Endothelial cell of umbilical vein (primary cell): ENCODE results near the gene DYNLT1. TPM values are rescaled to one million over a fixed set of nuclear protein-coding genes. Genes with fewer than 3 reads are reported as not detected.

ENCODE experiments used
- BruUV-seq: library from RNA; stranded (reverse); fragments of 400-500 nt; replicated peaks from 2 replicates; lab custom pipeline; 2021; lab: Mats Ljungman, UMichigan
- CTCF ChIA-PET: fragments of 300-600, 350-600 bp; sonication (Branson Sonifier 250); formaldehyde crosslinking; loops from one replicate; lab custom pipeline; 2021; ENCODE audit warnings: antibody characterized with exemption, inconsistent platforms; lab: Charles Lee
- POLR2A ChIA-PET: fragments of 300-600, 350-600 bp; sonication (Branson Sonifier 250); formaldehyde crosslinking; loops from one replicate; lab custom pipeline; 2021; ENCODE audit warnings: antibody characterized with exemption, inconsistent platforms; lab: Charles Lee
- DNase-seq: peaks from one replicate; pipeline ENCODE4 v3.0.0-alpha.2; 2011; ENCODE audit warnings: low read depth, low spot score
- FAIRE-seq: peaks from 2 replicates; lab custom pipeline; 2011; peaks lifted over from hg19 to GRCh38; lab: Jason Lieb, UNC
- H2AFZ ChIP-seq: 2 replicates; pipeline ENCODE4 v1.6.0; 2012; ENCODE audit warnings: low read depth, low read length, control low read depth, inconsistent platforms
- H3K27ac ChIP-seq: 2 replicates; pipeline ENCODE4 v1.5.1; 2011; ENCODE audit warnings: low read depth, mild to moderate bottlenecking, control low read depth, low read length, moderate library complexity; ENCODE audit not compliant: insufficient read depth
- H3K27me3 ChIP-seq, 2 experiments: 2 replicates each; pipeline versions ENCODE4 v1.6.0 to v1.6.1; 2011; ENCODE audit warnings: low read length in 2 of 2, mixed read lengths in 1 of 2; ENCODE audit not compliant: control insufficient read depth in 2 of 2, insufficient read depth in 2 of 2
- H3K36me3 ChIP-seq, 2 experiments: 2 replicates in 1 of 2; 3 replicates in 1 of 2; pipeline ENCODE4 v1.5.1; 2011; ENCODE audit warnings: low read length in 2 of 2, mild to moderate bottlenecking in 1 of 2, moderate library complexity in 1 of 2; ENCODE audit not compliant: control insufficient read depth in 2 of 2, insufficient read depth in 2 of 2; ENCODE audit errors: extremely low read depth in 1 of 2
- H3K4me1 ChIP-seq: 3 replicates; pipeline ENCODE4 v1.5.1; 2011; ENCODE audit warnings: mild to moderate bottlenecking, low read length; ENCODE audit not compliant: control insufficient read depth, insufficient read depth; ENCODE audit errors: extremely low read depth
- H3K4me2 ChIP-seq: 2 replicates; pipeline ENCODE4 v1.6.1; 2011; ENCODE audit warnings: low read length, control low read depth, mixed read lengths; ENCODE audit not compliant: insufficient read depth
- H3K4me3 ChIP-seq, 3 experiments: fragments of 200-600 bp in 1 of 3; sonication (generic), shearing (Covaris generic) in 1 of 3; replicated peaks in 1 of 3; 2 replicates each; pipeline ENCODE4 v1.5.1; 2011 to 2016; ENCODE audit warnings: control low read depth in 3 of 3, low read length in 3 of 3, mild to moderate bottlenecking in 2 of 3, inconsistent platforms in 1 of 3, low read depth in 1 of 3, moderate library complexity in 1 of 3; ENCODE audit not compliant: insufficient read depth in 1 of 3
- H3K79me2 ChIP-seq: 2 replicates; pipeline ENCODE4 v1.6.0; 2012; ENCODE audit warnings: low read length, inconsistent platforms; ENCODE audit not compliant: control insufficient read depth, insufficient read depth
- H3K9ac ChIP-seq: replicated peaks from 2 replicates; pipeline ENCODE3; 2011; ENCODE audit warnings: low read length, control low read depth; ENCODE audit not compliant: insufficient read depth; ENCODE audit errors: extremely low read depth
- H3K9me1 ChIP-seq: replicated peaks from 3 replicates; pipeline ENCODE4 v1.6.0; 2011; ENCODE audit warnings: mild to moderate bottlenecking, low read length; ENCODE audit not compliant: control insufficient read depth, insufficient read depth; ENCODE audit errors: extremely low read depth
- H3K9me3 ChIP-seq: replicated peaks from 2 replicates; pipeline ENCODE4 v1.5.1; 2012; ENCODE audit warnings: low read length, inconsistent platforms; ENCODE audit not compliant: control insufficient read depth, insufficient read depth
- H4K20me1 ChIP-seq: replicated peaks from 2 replicates; pipeline ENCODE3; 2011; ENCODE audit warnings: mild to moderate bottlenecking, low read length; ENCODE audit not compliant: control insufficient read depth, insufficient read depth; ENCODE audit errors: extremely low read depth
- EZH2 ChIP-seq: IDR thresholded peaks from 2 replicates; pipeline ENCODE4 v1.6.1; 2012; ENCODE audit warnings: borderline replicate concordance, low read depth, mild to moderate bottlenecking, moderate library complexity, low read length, inconsistent platforms; ENCODE audit not compliant: severe bottlenecking
- FOS ChIP-seq: IDR thresholded peaks from 2 replicates; pipeline ENCODE4 v1.6.1; 2011; ENCODE audit warnings: mild to moderate bottlenecking, low read length, moderate library complexity, borderline replicate concordance; ENCODE audit not compliant: insufficient read depth
- GATA2 ChIP-seq: IDR thresholded peaks from 2 replicates; pipeline ENCODE4 v1.7.0; 2011; ENCODE audit warnings: low read depth, mild to moderate bottlenecking, moderate library complexity, mixed read lengths, low read length; ENCODE audit not compliant: insufficient read length, insufficient read depth
- JUN ChIP-seq: IDR thresholded peaks from 2 replicates; pipeline ENCODE4 v1.6.1; 2011; ENCODE audit warnings: borderline replicate concordance, low read depth; ENCODE audit not compliant: insufficient read length, insufficient read depth
- MAX ChIP-seq: IDR thresholded peaks from 2 replicates; pipeline ENCODE4 v1.6.1; 2011; ENCODE audit not compliant: insufficient read depth, insufficient read length
- MYC ChIP-seq: IDR thresholded peaks from one replicate; pipeline ENCODE4 v1.6.1; 2011; ENCODE audit warnings: mild to moderate bottlenecking, low read depth, low read length
- POLR2A ChIP-seq: IDR thresholded peaks from 2 replicates; pipeline ENCODE4 v1.6.1; 2012; ENCODE audit warnings: low read depth, mild to moderate bottlenecking, control low read depth, low read length
- POLR2AphosphoS5 ChIP-seq: IDR thresholded peaks from 2 replicates; pipeline ENCODE4 v1.6.1; 2012; ENCODE audit warnings: low read depth, mild to moderate bottlenecking, control low read depth, low read length, moderate library complexity; ENCODE audit not compliant: insufficient read depth
- dilution Hi-C: fragments of 300-500 bp; cut with MboI; formaldehyde crosslinking; loops from one replicate; pipeline ENCODE4 v1.15.0; 2019; ENCODE audit warnings: low sequenced_read_pairs; ENCODE audit not compliant: extremely low pct_ligation_motif_present
- intact Hi-C: fragments of 100-400 bp; cut with micrococcal nuclease; formaldehyde crosslinking; loops from one replicate; pipeline ENCODE4 v1.10.0; 2022
- polyA plus RNA-seq, 4 experiments: library from polyadenylated mRNA; depleted of rRNA in 3 of 4; stranded (reverse) in 3 of 4; unstranded in 1 of 4; fragments of >200 nt; gene quantifications; 2 replicates each; pipeline versions ENCODE4 v1.2.1 to v1.2.3, GENCODE V29; 2011 to 2012; ENCODE audit warnings: missing spikeins in 1 of 4
- total RNA-seq: library from RNA; stranded (reverse); gene quantifications from 2 replicates; pipeline ENCODE4 v1.2.3, GENCODE V29; 2021
- TF ChIP-seq, protein P1 (sequence below), 2 donors: IDR thresholded peaks; 1 replicate in 1 of 2; 2 replicates in 1 of 2; pipeline ENCODE4 v1.5.1; 2011; ENCODE audit warnings: low read length in 2 of 2, mild to moderate bottlenecking in 2 of 2, moderate library complexity in 2 of 2, control low read depth in 1 of 2, inconsistent platforms in 1 of 2, low read depth in 1 of 2; ENCODE audit not compliant: insufficient read depth in 1 of 2; ENCODE audit errors: extremely low read depth in 1 of 2

Gene DYNLT1
- total and polyA plus RNA-seq, 2 donors (not counting 3 experiments of a cell fraction or from before 2014, with no cell fraction given): 162 to 267 TPM

DNA sequence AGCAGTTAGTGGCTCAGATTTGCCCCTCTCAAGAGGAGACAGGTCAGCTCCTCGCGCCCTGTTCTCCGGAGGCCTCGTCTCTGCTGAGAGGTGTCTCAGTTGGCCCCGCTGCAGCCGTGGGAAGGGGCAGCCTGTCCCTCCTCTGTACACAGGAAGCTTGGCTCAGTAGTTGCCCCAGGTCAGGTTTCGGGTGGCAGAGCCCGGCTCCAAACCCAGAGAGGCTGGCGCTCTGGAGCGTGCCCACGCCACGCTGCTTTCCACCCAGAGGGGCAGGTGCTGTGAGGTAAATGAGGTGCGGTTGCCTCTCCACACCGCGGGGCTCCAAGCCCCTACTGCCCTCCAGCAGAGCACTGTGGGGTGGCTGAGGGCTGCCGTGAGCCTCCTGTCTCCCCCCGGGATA, 16.0 kb downstream of the DYNLT1 start:
- ChIA-PET CTCF (interaction anchor here (1.0 kb wide), 1 partner anchor 10 kb away, joined by 3 read pairs; no protein-coding TSS in a partner anchor), POLR2A (no interaction called here)
- Histone ChIP-seq H3K9ac (no peak overlapping the region), H4K20me1 (no peaks in the 10 kb centered on the region), H3K79me2 (no peaks in the 10 kb centered on the region), H3K36me3 (peaks cover 4 to 33% of the 10 kb centered on the region in 2 experiments), H2AFZ (no peak overlapping the region), H3K9me3 (no peaks in the 10 kb centered on the region), H3K4me2 (no peak overlapping the region), H3K4me1 (peaks cover 27% of the 10 kb centered on the region), H3K27me3 (no peaks in the 10 kb centered on the region), H3K4me3 (no peak overlapping the region), H3K9me1 (no peaks in the 10 kb centered on the region), H3K27ac (no peak overlapping the region)
- FAIRE-seq (no peak), DNase-seq (no peak)
- intact Hi-C loops (no loop called here), dilution Hi-C loops (no loop called here)
- no TSS peak for BruUV-seq
- TF ChIP-seq POLR2A: no peak
- TF ChIP-seq POLR2AphosphoS5: no peak
- no peak for TF ChIP-seq GATA2
- TF ChIP-seq MAX: no peak
- no peak for TF ChIP-seq EZH2
- no peak for TF ChIP-seq MYC
- TF ChIP-seq, protein P1, sequence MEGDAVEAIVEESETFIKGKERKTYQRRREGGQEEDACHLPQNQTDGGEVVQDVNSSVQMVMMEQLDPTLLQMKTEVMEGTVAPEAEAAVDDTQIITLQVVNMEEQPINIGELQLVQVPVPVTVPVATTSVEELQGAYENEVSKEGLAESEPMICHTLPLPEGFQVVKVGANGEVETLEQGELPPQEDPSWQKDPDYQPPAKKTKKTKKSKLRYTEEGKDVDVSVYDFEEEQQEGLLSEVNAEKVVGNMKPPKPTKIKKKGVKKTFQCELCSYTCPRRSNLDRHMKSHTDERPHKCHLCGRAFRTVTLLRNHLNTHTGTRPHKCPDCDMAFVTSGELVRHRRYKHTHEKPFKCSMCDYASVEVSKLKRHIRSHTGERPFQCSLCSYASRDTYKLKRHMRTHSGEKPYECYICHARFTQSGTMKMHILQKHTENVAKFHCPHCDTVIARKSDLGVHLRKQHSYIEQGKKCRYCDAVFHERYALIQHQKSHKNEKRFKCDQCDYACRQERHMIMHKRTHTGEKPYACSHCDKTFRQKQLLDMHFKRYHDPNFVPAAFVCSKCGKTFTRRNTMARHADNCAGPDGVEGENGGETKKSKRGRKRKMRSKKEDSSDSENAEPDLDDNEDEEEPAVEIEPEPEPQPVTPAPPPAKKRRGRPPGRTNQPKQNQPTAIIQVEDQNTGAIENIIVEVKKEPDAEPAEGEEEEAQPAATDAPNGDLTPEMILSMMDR (IDR thresholded peaks at IDR 0.05; ENCODE audit: extremely low read depth in 1 of 2, insufficient read depth in 1 of 2, low read depth in 1 of 2, low read length in 2 of 2): no peak
- no peak for TF ChIP-seq FOS
- TF ChIP-seq JUN: no peak
